Adipocyte (in vitro differentiated cells): ENCODE measurements around the gene SIK1.
"Not testable (repeated sequence)": the region's sequence is repeated elsewhere in the genome, so short reads cannot be mapped to it uniquely, and the experiment has no call there.

Experiments used
- DNase-seq: peaks from one replicate; pipeline ENCODE4 v3.0.0-alpha.2; 2015; ENCODE audit warnings: low read depth
- H3K27me3 ChIP-seq: replicated peaks from 2 replicates; pipeline ENCODE4 v1.7.0; 2013; ENCODE audit warnings: mild to moderate bottlenecking, low read length, moderate library complexity; ENCODE audit not compliant: control insufficient read depth, insufficient read depth
- H3K36me3 ChIP-seq: 2 replicates; pipeline ENCODE4 v1.7.0; 2013; ENCODE audit warnings: low read length, mild to moderate bottlenecking, moderate library complexity; ENCODE audit not compliant: control insufficient read depth, insufficient read depth, severe bottlenecking
- H3K4me1 ChIP-seq: 2 replicates; pipeline ENCODE4 v1.7.0; 2013; ENCODE audit warnings: mild to moderate bottlenecking, low read length, moderate library complexity; ENCODE audit not compliant: control insufficient read depth, insufficient read depth
- H3K4me3 ChIP-seq: 2 replicates; pipeline ENCODE4 v1.7.0; 2013; ENCODE audit warnings: mild to moderate bottlenecking, low read length, moderate library complexity
- H3K9ac ChIP-seq: 2 replicates; pipeline ENCODE4 v1.7.0; 2013; ENCODE audit warnings: mild to moderate bottlenecking, low read length, moderate library complexity
- H3K9me3 ChIP-seq: 2 replicates; pipeline ENCODE4 v1.7.0; 2013; ENCODE audit warnings: mild to moderate bottlenecking, low read length, moderate library complexity; ENCODE audit not compliant: control insufficient read depth

SIK1 gene

DNA sequence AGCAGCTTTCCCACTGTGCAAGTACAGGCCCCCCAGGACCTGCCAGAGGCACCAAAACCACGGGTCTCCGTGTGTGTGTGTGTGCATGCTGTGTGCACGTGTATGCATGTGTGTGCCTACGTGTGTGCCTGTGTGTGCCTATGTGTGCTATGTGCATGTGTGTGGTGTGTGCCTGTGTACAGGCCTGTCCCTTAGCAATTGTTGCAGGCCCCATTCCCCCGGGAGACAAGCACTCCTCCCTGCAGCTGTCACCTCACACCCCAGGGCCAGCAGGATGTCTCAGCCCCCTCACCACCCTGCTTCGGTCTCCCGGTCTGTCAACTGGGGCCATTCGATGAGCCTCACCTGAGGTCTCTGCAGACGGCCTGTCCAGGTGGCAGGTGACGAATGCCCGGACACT lies 46.6 kb downstream of the SIK1 start:
- H3K4me1 ChIP-seq, DNase-seq, H3K4me3 ChIP-seq, H3K9me3 ChIP-seq, H3K9ac ChIP-seq, H3K36me3 ChIP-seq, H3K27me3 ChIP-seq: not testable (repeated sequence)

DNA sequence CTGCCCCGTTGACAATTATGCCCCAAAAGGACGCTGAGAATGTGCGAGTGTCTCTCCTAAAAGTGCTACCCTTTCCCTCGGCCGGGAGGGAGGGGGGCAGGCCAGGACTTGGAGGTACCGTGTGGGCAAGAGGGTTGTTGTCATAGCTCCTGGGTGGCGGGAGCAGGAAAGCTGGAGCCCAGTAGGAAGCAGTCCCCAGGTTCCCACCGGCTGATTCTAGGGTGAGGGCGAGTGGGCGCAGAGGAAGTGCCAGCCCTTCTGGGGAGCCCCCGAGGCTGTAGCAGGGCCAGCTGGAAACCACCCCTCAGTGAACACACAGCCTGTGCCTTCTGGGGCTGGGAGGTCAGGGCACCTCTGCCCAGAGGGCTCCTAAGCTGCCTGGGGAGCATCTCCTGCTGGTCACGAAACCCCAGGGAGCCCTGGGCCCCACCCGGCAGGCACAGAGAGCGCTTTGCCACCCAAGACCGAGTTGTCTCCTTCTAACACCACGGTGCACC lies 47.3 kb downstream of the SIK1 start:
- not testable (repeated sequence) for H3K9me3 ChIP-seq, H3K36me3 ChIP-seq, H3K4me1 ChIP-seq, H3K9ac ChIP-seq, DNase-seq, H3K27me3 ChIP-seq, H3K4me3 ChIP-seq

DNA sequence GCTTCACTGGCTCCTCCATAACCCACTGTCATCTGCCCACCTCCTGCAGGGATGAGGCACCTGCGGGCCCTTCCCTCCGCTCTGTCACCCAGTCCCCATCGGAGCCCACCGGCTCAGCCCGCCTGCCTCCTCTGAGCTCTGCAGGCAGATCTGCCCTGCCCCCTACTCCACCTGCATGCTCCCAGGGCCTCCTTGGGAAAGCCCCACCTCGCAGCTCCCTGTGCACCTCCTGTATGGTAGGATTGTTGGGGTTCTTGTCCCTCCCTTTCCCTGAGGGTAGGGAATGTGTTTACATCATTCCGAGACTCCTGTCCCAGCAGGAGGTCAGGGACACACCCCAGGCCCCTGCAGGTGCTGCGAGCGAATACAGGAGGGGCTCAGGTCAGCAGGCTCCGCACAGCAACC lies 50.5 kb downstream of the SIK1 start:
- H3K4me1 ChIP-seq: no peaks in the 10 kb centered on the region
- no peak overlapping the region for H3K9ac ChIP-seq
- H3K36me3 ChIP-seq: no peaks in the 10 kb centered on the region
- H3K9me3 ChIP-seq: no peaks in the 10 kb centered on the region
- no peak for DNase-seq
- H3K4me3 ChIP-seq: no peak overlapping the region
- no peaks in the 10 kb centered on the region for H3K27me3 ChIP-seq

DNA sequence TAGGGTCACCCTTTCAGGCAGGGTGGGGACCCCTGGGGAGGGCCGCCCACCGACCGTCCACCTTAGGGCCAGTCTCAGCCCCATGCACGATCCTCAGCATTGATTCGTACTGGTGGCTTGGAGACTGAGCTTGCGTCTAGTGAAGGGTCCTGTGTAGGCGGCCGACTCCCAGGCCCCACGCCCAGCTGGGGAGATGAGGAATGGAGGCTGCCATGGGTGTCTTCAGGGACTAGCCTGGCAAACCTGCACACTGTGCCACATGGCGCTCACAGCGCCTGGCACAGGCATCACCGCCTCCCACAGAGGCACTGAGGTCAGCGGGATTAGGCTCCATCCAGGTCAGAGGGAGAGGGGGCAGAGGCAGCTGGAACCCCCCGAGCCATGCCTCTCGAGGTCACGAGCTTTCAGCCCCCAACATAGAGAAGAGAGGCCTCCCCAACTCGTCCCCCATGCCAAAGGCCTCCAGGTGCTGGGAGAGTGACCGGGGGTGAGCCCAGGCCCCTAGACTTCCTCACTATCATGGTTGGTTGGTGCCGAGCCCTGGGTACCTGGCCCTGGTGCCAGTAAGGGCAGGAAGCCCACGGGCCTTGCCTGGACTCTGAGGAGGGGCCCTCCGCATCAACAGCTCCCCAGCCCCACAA lies 51.0 kb downstream of the SIK1 start:
- DNase-seq: no peak
- Histone ChIP-seq H3K9ac (no peak overlapping the region), H3K4me1 (no peaks in the 10 kb centered on the region), H3K9me3 (no peaks in the 10 kb centered on the region), H3K27me3 (no peaks in the 10 kb centered on the region), H3K36me3 (no peaks in the 10 kb centered on the region), H3K4me3 (no peak overlapping the region)

DNA sequence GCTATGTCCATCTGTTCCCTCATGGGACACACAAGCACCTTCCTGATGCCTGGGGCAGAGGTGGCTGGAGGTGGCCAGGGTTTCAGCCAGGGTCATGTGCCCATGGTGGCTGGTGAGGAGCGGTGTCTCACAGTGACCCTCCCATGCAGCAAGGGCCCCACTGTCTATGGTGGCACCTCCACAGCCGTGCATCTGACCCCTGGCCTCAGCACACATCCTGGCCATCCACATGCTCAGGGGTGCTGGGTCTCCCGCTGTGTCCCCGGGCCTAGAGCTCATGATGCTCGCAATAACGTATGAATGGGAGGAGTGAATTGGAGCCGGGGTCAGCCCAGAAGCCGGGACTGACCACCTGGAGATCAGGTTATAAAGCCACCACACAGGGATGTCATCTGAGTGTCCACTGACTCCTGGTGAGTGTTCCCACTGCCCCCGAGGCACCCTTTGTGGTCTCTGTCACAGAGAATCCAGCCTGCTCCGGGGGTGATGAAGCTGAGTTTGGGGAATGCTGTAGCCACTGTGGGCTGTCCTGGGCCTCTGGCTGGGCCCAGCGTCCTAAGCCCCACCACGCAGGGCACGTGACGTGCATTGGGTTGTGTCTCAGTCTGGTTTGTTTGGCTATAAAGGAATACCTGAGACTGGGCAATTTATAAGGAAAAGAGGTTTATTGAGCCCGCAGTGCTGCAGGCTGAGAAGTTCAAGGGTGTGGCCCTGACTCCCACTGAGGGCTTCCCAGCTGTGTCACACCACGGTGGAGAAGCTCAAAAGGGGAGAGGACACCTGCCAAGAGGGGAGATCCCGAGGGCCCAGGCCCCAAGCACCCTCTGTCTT lies 51.7 kb downstream of the SIK1 start:
- Histone ChIP-seq H3K36me3 (no peaks in the 10 kb centered on the region), H3K27me3 (no peaks in the 10 kb centered on the region), H3K9ac (no peak overlapping the region), H3K9me3 (no peaks in the 10 kb centered on the region), H3K4me1 (peaks cover 4% of the 10 kb centered on the region), H3K4me3 (no peak overlapping the region)
- DNase-seq: no peak

DNA sequence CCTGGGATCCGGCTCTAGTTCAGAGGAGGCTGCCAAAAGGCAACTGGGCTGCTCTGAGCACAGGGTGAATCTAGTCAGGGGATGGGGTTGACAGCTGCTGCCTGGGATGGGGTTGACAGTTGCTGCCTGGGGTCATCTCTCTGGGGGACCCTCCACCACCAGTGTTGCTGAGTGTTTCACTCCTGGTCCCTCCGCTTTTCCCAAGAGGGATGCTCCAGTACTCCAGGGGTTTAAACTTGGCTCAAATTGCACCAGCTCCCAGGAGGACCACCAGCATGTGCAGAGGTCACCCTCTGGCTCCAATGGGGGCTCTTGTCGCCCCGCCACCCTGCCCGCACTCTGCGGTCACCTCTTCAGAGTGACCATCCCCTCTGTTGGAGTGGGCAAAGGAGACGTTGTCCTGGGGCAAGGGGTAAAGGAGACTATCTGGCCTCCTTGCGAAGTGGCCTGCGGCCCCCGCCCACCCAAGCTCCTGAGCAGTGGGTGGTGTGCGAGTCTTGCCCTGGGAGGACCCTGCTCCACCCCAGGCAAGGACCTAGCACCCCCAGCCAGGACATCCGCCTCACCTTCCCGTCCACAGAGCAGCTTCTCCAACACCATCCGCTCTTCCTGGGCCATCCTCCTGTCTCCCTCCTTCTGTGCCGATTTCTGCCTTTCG lies 52.6 kb downstream of the SIK1 start:
- Histone ChIP-seq H3K9me3 (no peaks in the 10 kb centered on the region), H3K27me3 (no peaks in the 10 kb centered on the region), H3K4me1 (peaks cover 13% of the 10 kb centered on the region), H3K9ac (no peak overlapping the region), H3K36me3 (no peaks in the 10 kb centered on the region), H3K4me3 (no peak overlapping the region)
- no peak for DNase-seq

DNA sequence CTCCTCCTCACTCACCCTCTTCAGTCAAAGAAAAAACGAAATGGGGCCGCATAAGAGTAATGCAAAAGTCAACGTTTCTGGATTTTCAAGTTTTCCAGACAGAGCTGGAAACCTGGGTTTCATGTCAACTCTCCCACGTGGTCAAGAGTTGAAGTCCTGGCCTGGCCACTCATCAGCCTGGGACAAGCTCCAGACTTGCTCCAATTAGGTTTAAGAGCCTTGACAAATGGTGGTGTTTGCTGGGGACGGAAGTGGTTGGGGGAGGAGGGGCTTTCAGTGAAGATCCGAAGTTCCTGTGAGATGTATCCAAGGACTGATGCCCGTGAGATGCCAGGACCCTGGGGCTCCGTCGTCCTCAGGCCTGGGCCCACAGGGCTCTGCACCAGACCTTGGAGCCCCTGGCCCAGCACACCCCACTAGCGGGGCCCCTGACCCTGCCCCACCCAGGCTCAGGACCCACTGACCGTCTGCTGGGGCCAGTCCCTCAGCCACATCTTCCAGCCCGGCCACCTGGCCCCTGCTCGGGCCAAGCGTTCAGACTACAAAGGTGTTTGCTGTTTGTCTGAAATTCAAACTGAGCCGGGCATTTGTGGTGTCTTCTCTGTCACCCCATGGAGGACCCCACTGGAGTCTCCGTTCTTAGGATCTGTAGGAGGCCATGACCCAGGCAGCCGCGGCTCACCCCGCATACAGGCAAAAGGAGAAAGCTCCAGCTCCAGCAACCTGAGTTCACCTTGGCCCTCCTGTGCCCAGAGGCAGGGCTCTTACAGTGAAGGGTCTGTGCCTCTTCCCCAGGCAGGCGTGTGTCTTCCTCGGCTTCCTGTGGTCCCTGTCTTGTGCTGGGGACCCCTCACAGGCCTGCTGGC lies 53.3 kb downstream of the SIK1 start:
- H3K9me3 ChIP-seq: no peaks in the 10 kb centered on the region
- no peak overlapping the region for H3K4me3 ChIP-seq
- no peak for DNase-seq
- H3K9ac ChIP-seq: no peak overlapping the region
- no peaks in the 10 kb centered on the region for H3K36me3 ChIP-seq
- peaks cover 16% of the 10 kb centered on the region for H3K4me1 ChIP-seq
- no peaks in the 10 kb centered on the region for H3K27me3 ChIP-seq

DNA sequence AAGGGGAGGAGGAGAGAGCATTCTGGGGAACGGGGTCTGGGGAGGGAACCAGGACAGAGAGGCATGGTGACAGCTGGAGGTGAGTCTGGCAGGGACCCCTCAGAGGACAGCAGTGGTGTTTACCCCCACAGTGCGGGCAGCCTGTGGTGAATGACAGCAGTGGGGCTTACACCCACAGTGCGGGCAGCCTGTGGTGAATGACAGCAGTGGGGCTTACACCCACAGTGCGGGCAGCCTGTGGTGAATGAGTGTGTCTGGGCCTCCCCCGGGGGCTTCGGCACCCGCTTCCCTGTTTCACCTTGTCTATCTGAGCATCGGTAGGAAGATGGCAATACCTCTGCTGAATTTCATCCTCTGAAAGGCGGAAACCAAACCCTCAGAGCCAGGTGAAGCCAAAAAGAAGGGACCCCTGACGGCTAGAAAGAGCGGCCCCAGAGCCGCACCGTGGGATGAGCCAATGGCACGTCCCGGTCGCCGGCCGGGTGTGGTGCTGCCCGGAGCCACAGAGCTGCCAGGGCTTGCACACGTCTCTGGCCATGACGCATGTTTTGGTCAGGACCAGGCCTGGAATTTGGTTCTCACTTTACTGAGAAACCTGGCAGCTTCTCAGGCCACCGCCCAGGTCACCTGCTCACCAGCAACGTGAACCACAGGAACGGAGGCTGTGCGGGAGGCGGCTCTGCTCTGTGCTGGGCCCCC lies 54.1 kb downstream of the SIK1 start:
- no peak overlapping the region for H3K9ac ChIP-seq
- H3K4me3 ChIP-seq: no peak overlapping the region
- no peaks in the 10 kb centered on the region for H3K36me3 ChIP-seq
- peaks cover 16% of the 10 kb centered on the region for H3K4me1 ChIP-seq
- H3K27me3 ChIP-seq: no peaks in the 10 kb centered on the region
- no peak for DNase-seq
- no peaks in the 10 kb centered on the region for H3K9me3 ChIP-seq

DNA sequence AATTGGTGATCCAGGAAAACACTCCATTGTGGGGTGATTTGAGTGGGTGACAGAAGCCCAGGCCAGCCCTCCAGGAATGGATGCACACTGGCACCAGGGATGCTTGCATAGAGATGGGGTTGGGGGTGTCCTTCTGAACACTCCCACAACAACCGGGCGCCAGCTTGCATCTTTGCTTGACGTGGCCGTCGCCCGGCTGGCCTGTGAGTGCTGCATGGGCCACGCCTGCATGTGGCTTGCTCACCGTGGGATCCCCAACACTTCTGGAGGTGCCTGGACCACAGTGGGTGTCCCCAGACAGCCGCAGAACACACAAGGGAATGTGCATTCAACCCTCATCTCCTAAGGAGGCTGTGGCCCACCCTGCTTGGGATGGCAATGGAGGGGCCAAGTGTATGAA lies 55.1 kb downstream of the SIK1 start:
- no peak for DNase-seq
- Histone ChIP-seq H3K9me3 (no peaks in the 10 kb centered on the region), H3K4me1 (peaks cover 16% of the 10 kb centered on the region), H3K27me3 (no peaks in the 10 kb centered on the region), H3K9ac (no peak overlapping the region), H3K4me3 (no peak overlapping the region), H3K36me3 (no peaks in the 10 kb centered on the region)

DNA sequence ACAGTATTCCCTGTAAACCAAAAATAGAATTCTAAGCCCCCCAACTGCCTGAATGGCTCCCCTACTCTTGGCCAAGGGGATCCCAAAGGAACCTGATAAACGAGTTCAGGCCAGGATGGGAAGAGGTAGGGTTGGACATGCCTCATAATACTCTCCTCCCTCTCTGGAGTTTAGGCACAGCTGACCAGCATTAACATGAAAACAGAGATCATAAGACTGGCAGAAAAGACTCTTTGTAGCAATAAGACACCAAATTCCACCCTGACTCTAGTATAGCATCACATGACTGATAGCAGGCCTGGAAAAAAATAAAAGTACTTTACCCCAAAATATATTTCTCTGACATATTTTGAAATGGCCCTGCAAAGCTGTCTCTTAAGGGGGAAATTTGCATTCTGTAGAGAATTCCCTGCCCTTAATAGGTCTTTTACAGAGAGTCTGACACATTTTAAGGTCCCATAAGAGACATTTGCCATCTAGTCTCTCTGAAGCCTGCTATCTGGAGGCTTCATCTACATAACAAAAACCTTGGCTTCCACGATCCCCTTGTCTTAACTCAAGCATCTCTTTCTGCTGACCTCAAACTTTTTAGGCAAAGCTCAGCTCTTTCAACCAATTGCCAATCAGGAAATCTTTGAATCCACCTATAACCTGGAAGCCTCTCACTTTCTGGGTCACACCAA lies 55.9 kb downstream of the SIK1 start:
- H3K27me3 ChIP-seq: peaks cover 2% of the 10 kb centered on the region
- H3K4me1 ChIP-seq: peaks cover 16% of the 10 kb centered on the region
- H3K4me3 ChIP-seq: no peak overlapping the region
- H3K9me3 ChIP-seq: no peaks in the 10 kb centered on the region
- H3K36me3 ChIP-seq: no peaks in the 10 kb centered on the region
- H3K9ac ChIP-seq: no peak overlapping the region
- peak; percentile 13 for DNase-seq
